H1 (cell line): Measurements from ENCODE around the gene PSME2. TPM values are rescaled to one million over a fixed set of nuclear protein-coding genes. Genes with fewer than 3 reads are reported as not detected.

Source experiments
- CTCF ChIA-PET: fragments of 300-600 bp; sonication (Branson Sonifier 250); formaldehyde crosslinking; loops from one replicate; lab custom pipeline; 2021; ENCODE audit not compliant: partially characterized antibody; lab: Charles Lee
- POLR2A ChIA-PET: fragments of 300-600 bp; sonication (Branson Sonifier 250); formaldehyde crosslinking; loops from one replicate; lab custom pipeline; 2021; ENCODE audit warnings: inconsistent platforms; ENCODE audit not compliant: partially characterized antibody; lab: Charles Lee
- DNase-seq, 2 experiments: peaks; one replicate each; pipeline versions ENCODE4 v3.0.0 to v3.0.0-alpha.2; 2010 to 2022; ENCODE audit warnings: low spot score in 2 of 2, low read depth in 1 of 2, mixed read lengths in 1 of 2
- FAIRE-seq: peaks from 2 replicates; lab custom pipeline; 2011; peaks lifted over from hg19 to GRCh38; lab: Jason Lieb, UNC
- H2AFZ ChIP-seq: 2 replicates; pipeline ENCODE4 v1.8.1; 2012; ENCODE audit warnings: low read length, inconsistent platforms
- H2AK5ac ChIP-seq: 2 replicates; pipeline ENCODE4 v1.6.1; 2013; ENCODE audit warnings: low read depth, low read length
- H2BK120ac ChIP-seq: replicated peaks from 2 replicates; pipeline ENCODE3; 2013; ENCODE audit warnings: low read depth, low read length, inconsistent platforms
- H2BK12ac ChIP-seq: 2 replicates; pipeline ENCODE4 v1.6.1; 2013; ENCODE audit warnings: low read depth, low read length
- H2BK15ac ChIP-seq: 2 replicates; pipeline ENCODE4 v1.6.1; 2013; ENCODE audit warnings: low read length
- H2BK20ac ChIP-seq: 2 replicates; pipeline ENCODE4 v1.6.1; 2013; ENCODE audit warnings: low read length
- H2BK5ac ChIP-seq: 2 replicates; pipeline ENCODE4 v1.6.1; 2013; ENCODE audit warnings: low read depth, low read length
- H3K14ac ChIP-seq: 2 replicates; pipeline ENCODE4 v1.6.1; 2013; ENCODE audit warnings: inconsistent platforms; ENCODE audit not compliant: insufficient read length
- H3K18ac ChIP-seq: 2 replicates; pipeline ENCODE4 v1.6.1; 2013; ENCODE audit warnings: low read length; ENCODE audit errors: extremely low read depth
- H3K23ac ChIP-seq: 2 replicates; pipeline ENCODE4 v1.6.1; 2013; ENCODE audit warnings: inconsistent platforms; ENCODE audit not compliant: insufficient read length
- H3K23me2 ChIP-seq: 2 replicates; pipeline ENCODE4 v1.6.1; 2013; ENCODE audit warnings: low read depth, low read length
- H3K27ac ChIP-seq: 2 replicates; pipeline ENCODE4 v1.6.1; 2011; ENCODE audit warnings: low read depth, low read length, inconsistent platforms
- H3K27me3 ChIP-seq, 4 experiments: replicated peaks in 1 of 4; 1 replicate in 1 of 4; 2 replicates in 3 of 4; pipeline versions ENCODE4 v1.6.1 to v1.8.1; 2011 to 2013; ENCODE audit warnings: low read length in 3 of 4, mild to moderate bottlenecking in 3 of 4, inconsistent platforms in 2 of 4, mixed read lengths in 2 of 4, moderate library complexity in 1 of 4; ENCODE audit not compliant: control insufficient read depth in 3 of 4, insufficient read depth in 3 of 4; ENCODE audit errors: extremely low read depth in 1 of 4
- H3K36me3 ChIP-seq, 4 experiments: 2 replicates each; pipeline versions ENCODE4 v1.6.1 to v1.8.1; 2011 to 2013; ENCODE audit warnings: mild to moderate bottlenecking in 4 of 4, low read length in 3 of 4, moderate library complexity in 2 of 4, control low read depth in 1 of 4, inconsistent platforms in 1 of 4; ENCODE audit not compliant: insufficient read depth in 4 of 4, control insufficient read depth in 2 of 4
- H3K4ac ChIP-seq: replicated peaks from 2 replicates; pipeline ENCODE3; 2013; ENCODE audit warnings: low read length, low read depth, mixed read lengths, inconsistent platforms; ENCODE audit not compliant: insufficient read length
- H3K4me1 ChIP-seq, 4 experiments: replicated peaks in 1 of 4; 1 replicate in 1 of 4; 2 replicates in 3 of 4; pipeline versions ENCODE4 v1.6.1 to v1.8.1; 2011 to 2013; ENCODE audit warnings: low read length in 3 of 4, inconsistent platforms in 2 of 4, mixed read lengths in 1 of 4; ENCODE audit not compliant: insufficient read depth in 4 of 4, control insufficient read depth in 3 of 4
- H3K4me2 ChIP-seq, 2 experiments: 2 replicates each; pipeline versions ENCODE4 v1.6.1 to v1.8.1; 2011 to 2013; ENCODE audit warnings: low read depth in 2 of 2, low read length in 2 of 2, control low read depth in 1 of 2, inconsistent platforms in 1 of 2, mild to moderate bottlenecking in 1 of 2; ENCODE audit not compliant: insufficient read depth in 1 of 2
- H3K4me3 ChIP-seq, 4 experiments: fragments of 200-600, 300-600 bp in 1 of 4; sonication (generic), shearing (Covaris generic), sonication (Bioruptor Twin) in 1 of 4; 2 replicates each; pipeline versions ENCODE4 v1.5.1 to v1.8.1; 2011 to 2016; ENCODE audit warnings: low read length in 4 of 4, low read depth in 3 of 4, control low read depth in 2 of 4, inconsistent platforms in 2 of 4, mild to moderate bottlenecking in 2 of 4, mixed read lengths in 1 of 4, moderate library complexity in 1 of 4; ENCODE audit not compliant: insufficient read depth in 2 of 4; ENCODE audit errors: extremely low read depth in 1 of 4
- H3K56ac ChIP-seq: replicated peaks from 2 replicates; pipeline ENCODE3; 2013; ENCODE audit warnings: low read depth, mild to moderate bottlenecking, mixed read lengths, low read length, inconsistent platforms; ENCODE audit not compliant: insufficient read length
- H3K79me1 ChIP-seq: 2 replicates; pipeline ENCODE4 v1.6.1; 2013; ENCODE audit warnings: low read depth, low read length, control low read depth
- H3K79me2 ChIP-seq, 2 experiments: 2 replicates each; pipeline versions ENCODE4 v1.6.1 to v1.8.1; 2012 to 2013; ENCODE audit warnings: low read length in 2 of 2, mild to moderate bottlenecking in 2 of 2, inconsistent platforms in 1 of 2; ENCODE audit not compliant: insufficient read depth in 2 of 2, control insufficient read depth in 1 of 2
- H3K9ac ChIP-seq, 4 experiments: replicated peaks in 1 of 4; 1 replicate in 1 of 4; 2 replicates in 3 of 4; pipeline versions ENCODE4 v1.6.1 to v1.8.1; 2011 to 2013; ENCODE audit warnings: low read depth in 3 of 4, low read length in 3 of 4, control low read depth in 2 of 4, mild to moderate bottlenecking in 2 of 4, moderate library complexity in 2 of 4, inconsistent platforms in 1 of 4; ENCODE audit errors: extremely low read depth in 1 of 4
- H3K9me3 ChIP-seq, 2 experiments: 2 replicates each; pipeline versions ENCODE4 v1.6.1 to v1.8.1; 2012 to 2013; ENCODE audit warnings: mild to moderate bottlenecking in 2 of 2, moderate library complexity in 2 of 2, control low read depth in 1 of 2, inconsistent platforms in 1 of 2, low read depth in 1 of 2, low read length in 1 of 2, mixed read lengths in 1 of 2; ENCODE audit not compliant: insufficient read depth in 2 of 2
- H4K20me1 ChIP-seq, 2 experiments: replicated peaks in 1 of 2; 2 replicates each; pipeline versions ENCODE3 to v1.8.1; 2011 to 2013; ENCODE audit warnings: inconsistent platforms in 2 of 2, low read length in 2 of 2, mild to moderate bottlenecking in 1 of 2; ENCODE audit not compliant: insufficient read depth in 2 of 2, control insufficient read depth in 1 of 2
- H4K5ac ChIP-seq: 2 replicates; pipeline ENCODE4 v1.6.1; 2013; ENCODE audit warnings: low read length, low read depth, mixed read lengths, inconsistent platforms; ENCODE audit not compliant: insufficient read length
- H4K8ac ChIP-seq: 2 replicates; pipeline ENCODE4 v1.8.0; 2013; ENCODE audit warnings: mild to moderate bottlenecking, moderate library complexity, low read length, inconsistent platforms; ENCODE audit not compliant: insufficient read depth; ENCODE audit errors: extremely low read depth
- H4K91ac ChIP-seq: replicated peaks from 2 replicates; pipeline ENCODE3; 2013; ENCODE audit warnings: low read length, mixed read lengths, inconsistent platforms; ENCODE audit not compliant: insufficient read length
- SAP30 ChIP-seq: fragments of 300-600 bp; sonication (generic); IDR thresholded peaks from 2 replicates; pipeline ENCODE4 v1.7.1; 2012; ENCODE audit warnings: low read length, moderate library complexity, mild to moderate bottlenecking, inconsistent platforms; ENCODE audit not compliant: insufficient read depth, insufficient replicate concordance
- SIN3A ChIP-seq, 2 experiments: IDR thresholded peaks in 1 of 2; conservative IDR thresholded peaks in 1 of 2; 2 replicates each; pipeline ENCODE4 v1.6.1; 2011 to 2012; ENCODE audit warnings: low read length in 2 of 2, improper control_type of control experiment in 1 of 2, low read depth in 1 of 2, mild to moderate bottlenecking in 1 of 2
- WGBS, 2 experiments: shearing (Covaris generic) in 1 of 2; methylation state at CpG; one replicate each; pipeline versions ENCODE4 v1.1.6 to v1.1.7; 2013 to 2015; ENCODE audit warnings: low lambda C conversion rate in 2 of 2, mixed read lengths in 2 of 2, inconsistent platforms in 1 of 2, low coverage in 1 of 2, missing lambda C conversion rate in 1 of 2; ENCODE audit not compliant: insufficient replicate concordance in 2 of 2, insufficient coverage in 1 of 2, insufficient read length in 1 of 2; ENCODE audit errors: extremely low coverage in 1 of 2, missing lambda C conversion rate in 1 of 2; 5-methylcytosine and 5-hydroxymethylcytosine counted together
- polyA plus RNA-seq, 7 experiments: library from polyadenylated mRNA; depleted of rRNA in 3 of 7; stranded (reverse) in 5 of 7; unstranded in 2 of 7; fragments of >200 nt in 5 of 7; fragments of 200-250 nt in 2 of 7; gene quantifications; 1 replicate in 5 of 7; 2 replicates in 1 of 7; 4 replicates in 1 of 7; pipeline versions ENCODE4 v1.2.1 to v1.2.3, GENCODE V29; 2011 to 2013; ENCODE audit warnings: missing spikeins in 2 of 7, mixed read lengths in 2 of 7
- total RNA-seq: library from RNA; stranded (reverse); fragmentation: NEBNext Ultra II Directional; extraction: Animal tissue kit (Norgen Biotek cat#: 25700); gene quantifications from 2 replicates; pipeline ENCODE4 v1.2.1, GENCODE V29; 2021
- TF ChIP-seq, protein P1 (sequence below): IDR thresholded peaks from 2 replicates; pipeline ENCODE4 v1.6.1; 2012; ENCODE audit warnings: low read length, inconsistent platforms

Gene PSME2
- total and polyA plus RNA-seq, 2 of the 8 experiments (the other 6 are each of a cell fraction or from before 2014, with no cell fraction given): 71.8 to 111 TPM

DNA sequence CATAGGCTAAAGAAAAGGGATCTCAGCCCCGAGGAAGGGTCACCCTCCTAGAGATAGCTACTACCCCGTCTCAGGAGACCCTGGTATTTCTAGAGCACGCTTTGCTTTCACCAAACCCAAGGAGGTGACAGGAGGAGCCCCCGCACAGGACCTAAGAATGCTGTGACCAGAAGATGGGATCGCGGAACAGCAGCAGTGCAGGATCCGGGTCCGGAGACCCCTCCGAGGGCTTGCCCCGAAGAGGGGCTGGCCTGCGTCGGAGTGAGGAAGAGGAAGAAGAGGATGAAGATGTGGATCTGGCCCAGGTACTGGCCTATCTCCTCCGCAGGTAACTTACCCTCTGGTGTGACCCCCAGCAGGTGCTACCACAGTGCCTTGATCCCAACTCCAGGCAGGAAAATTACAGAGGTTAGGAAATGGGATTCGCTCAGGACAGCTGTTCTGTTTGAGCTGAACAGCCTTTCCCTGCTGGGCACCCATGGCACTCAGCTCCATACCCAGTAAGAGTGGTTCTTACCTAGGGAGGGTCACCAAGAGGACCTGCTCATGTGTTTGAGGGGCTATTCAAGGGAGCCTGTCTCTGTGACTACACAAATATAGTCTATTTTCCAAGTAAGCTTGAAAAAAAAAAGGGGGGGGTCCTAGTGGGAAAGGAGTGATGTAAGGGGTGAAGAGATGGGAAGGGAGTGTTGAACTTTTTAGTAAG lies 30.8 kb downstream of the PSME2 start:
- Histone ChIP-seq H2BK5ac (0 out of 2 replicates have a peak overlapping the region, but pooled peaks have one; percentile 41), H3K18ac (no peak overlapping the region; the same call in 1 of the 2 replicates), H3K36me3 (peaks cover 9 to 28% (median 23%) of the 10 kb centered on the region in 4 experiments), H2BK12ac (no peak overlapping the region), H2BK15ac (peak overlapping the region; percentile 46; the same call in 1 of the 2 replicates), H3K23me2 (peaks cover 7% of the 10 kb centered on the region), H3K9ac (peak overlapping the region; percentile 66 to 91 (median 76)), H3K4me3 (peak overlapping the region; percentile 68 to 89 (median 76)), H3K79me2 (peaks cover 0 to 10% of the 10 kb centered on the region in 2 experiments; a peak in 2 of 4 replicates), H3K4me1 (peaks cover 0 to 4% (median 2%) of the 10 kb centered on the region in 4 experiments; a peak in 5 of 7 replicates), H3K27ac (0 out of 2 replicates have a peak overlapping the region, but pooled peaks have one; percentile 25), H3K4ac (no peak overlapping the region), H4K5ac (no peak overlapping the region), H3K27me3 (no peaks in the 10 kb centered on the region), H2BK120ac (no peak overlapping the region), H2AFZ (peak overlapping the region; percentile 81; the same call in 1 of the 2 replicates), H3K14ac (no peak overlapping the region), H4K91ac (no peak overlapping the region), H3K79me1 (peaks cover 5% of the 10 kb centered on the region; the same call in 1 of the 2 replicates), H3K9me3 (no peaks in the 10 kb centered on the region), H3K23ac (no peak overlapping the region), H4K20me1 (peaks cover 0 to 3% of the 10 kb centered on the region in 2 experiments), H2AK5ac (no peak overlapping the region; the same call in 1 of the 2 replicates), H4K8ac (no peak overlapping the region), H3K56ac (no peak overlapping the region), H3K4me2 (peak overlapping the region; percentile 87 to 91), H2BK20ac (no peak overlapping the region)
- no peak for DNase-seq
- ChIA-PET POLR2A (interaction anchor here (0.6 to 7.1 kb wide), 21 partner anchors 12 to 126 kb away, joined by 3 to 125 read pairs (median 5); partner anchors contain the start of genes CARMIL3, EMC9, FITM1 and IRF9), CTCF (interaction anchor here (0.7 to 2.7 kb wide), 11 partner anchors 14 to 485 kb away, joined by 3 to 20 read pairs (median 6); partner anchors contain the start of genes EMC9, IRF9, PCK2 and RNF31)
- TF ChIP-seq, protein P1, sequence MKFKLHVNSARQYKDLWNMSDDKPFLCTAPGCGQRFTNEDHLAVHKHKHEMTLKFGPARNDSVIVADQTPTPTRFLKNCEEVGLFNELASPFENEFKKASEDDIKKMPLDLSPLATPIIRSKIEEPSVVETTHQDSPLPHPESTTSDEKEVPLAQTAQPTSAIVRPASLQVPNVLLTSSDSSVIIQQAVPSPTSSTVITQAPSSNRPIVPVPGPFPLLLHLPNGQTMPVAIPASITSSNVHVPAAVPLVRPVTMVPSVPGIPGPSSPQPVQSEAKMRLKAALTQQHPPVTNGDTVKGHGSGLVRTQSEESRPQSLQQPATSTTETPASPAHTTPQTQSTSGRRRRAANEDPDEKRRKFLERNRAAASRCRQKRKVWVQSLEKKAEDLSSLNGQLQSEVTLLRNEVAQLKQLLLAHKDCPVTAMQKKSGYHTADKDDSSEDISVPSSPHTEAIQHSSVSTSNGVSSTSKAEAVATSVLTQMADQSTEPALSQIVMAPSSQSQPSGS: no peak
- TF ChIP-seq SAP30 (peak; percentile 28), SIN3A (conservative IDR thresholded peaks at IDR 0.05 in 1 of 2, IDR thresholded peaks at IDR 0.05 in 1 of 2; ENCODE audit: low read depth in 1 of 2, low read length in 2 of 2) (0 out of 4 replicates have a peak, but pooled peaks of 1 of the 2 experiments have one; percentile 62)
- 7% methylated on average over 14 of the region's 14 CpGs; no CpG with 5 or more reads in 1 of the 2 experiments for WGBS, 2 experiments
- no peak for FAIRE-seq
